ENCODE results near the gene VIPR2. TPM values are rescaled to one million over a fixed set of nuclear protein-coding genes. Genes with fewer than 3 reads are reported as not detected.

The VIPR2 gene
- polyA plus RNA-seq, 1 donor from 2014 or later: 0.51 TPM

DNA sequence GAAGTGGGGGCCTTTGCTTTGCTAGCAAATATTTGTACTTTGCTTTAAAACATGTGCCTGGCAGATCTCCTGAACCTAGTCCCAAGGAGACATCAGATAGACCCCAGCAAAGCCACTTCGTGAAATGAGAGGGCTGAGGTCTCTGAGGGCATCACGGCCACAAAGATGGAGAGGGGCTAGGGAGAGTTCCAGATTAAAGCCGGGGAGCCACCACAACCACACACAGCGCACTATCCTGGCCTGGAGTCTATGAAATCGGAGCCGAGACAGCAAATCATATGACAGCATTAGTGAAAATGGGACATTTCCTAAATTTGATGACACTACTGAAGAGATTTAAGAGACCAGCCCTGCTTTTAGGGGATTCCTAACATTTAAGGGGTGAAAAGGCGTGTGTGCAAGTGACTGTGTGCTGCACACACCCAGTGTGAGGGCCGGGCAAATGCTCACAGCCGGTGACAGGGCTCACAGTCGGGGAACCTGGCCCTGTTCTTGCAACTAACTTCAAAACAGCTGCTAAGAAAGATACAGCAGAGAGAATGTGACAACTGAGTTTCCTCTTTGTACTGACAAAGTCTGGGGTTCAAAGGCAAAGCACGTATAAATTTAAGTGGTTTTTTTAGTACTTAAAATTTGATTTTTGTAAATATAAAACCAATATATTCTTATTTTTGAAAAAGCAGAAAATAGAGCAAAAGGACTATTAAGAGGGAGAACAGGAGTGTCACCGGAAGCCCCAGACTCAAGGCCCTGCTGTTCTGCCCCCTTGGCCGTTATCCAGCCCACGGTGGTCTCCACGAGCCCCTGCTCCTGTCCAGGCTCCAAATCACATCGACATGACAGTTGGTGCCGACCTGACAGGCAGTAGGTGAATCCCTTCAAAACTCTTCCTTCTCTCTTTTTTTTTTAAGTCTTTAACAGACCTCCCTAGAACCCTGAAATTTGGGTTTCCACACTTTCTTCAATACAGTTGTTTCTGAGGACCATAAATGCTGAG lies 49.5 kb downstream of the VIPR2 start:
- no peaks in the 10 kb centered on the region for H3K36me3 ChIP-seq (ENCODE audit: insufficient read depth, low read length)
- no peaks in the 10 kb centered on the region for H3K9me3 ChIP-seq (ENCODE audit: low read length)
- no peak overlapping the region for H2AFZ ChIP-seq (ENCODE audit: low read depth, low read length)
- no peak overlapping the region for H3K4me2 ChIP-seq (ENCODE audit: low read length)
- H4K20me1 ChIP-seq (ENCODE audit: insufficient read depth): no peaks in the 10 kb centered on the region
- TF ChIP-seq POLR2AphosphoS5 (IDR thresholded peaks at IDR 0.05) (no peak), TAF1 (IDR thresholded peaks at IDR 0.05; ENCODE audit: low read depth) (no peak), SMC3 (conservative IDR thresholded peaks at IDR 0.05; ENCODE audit: poor library complexity) (no peak), EZH2 (IDR thresholded peaks at IDR 0.05; ENCODE audit: borderline replicate concordance, insufficient read depth, low read length, poor library complexity, severe bottlenecking) (no peak), EP300 (conservative IDR thresholded peaks at IDR 0.05; ENCODE audit: poor library complexity, severe bottlenecking) (no peak), RAD21 (conservative IDR thresholded peaks at IDR 0.05) (no peak), MXI1 (conservative IDR thresholded peaks at IDR 0.05; ENCODE audit: poor library complexity, severe bottlenecking) (no peak)
- TF ChIP-seq, protein P1, sequence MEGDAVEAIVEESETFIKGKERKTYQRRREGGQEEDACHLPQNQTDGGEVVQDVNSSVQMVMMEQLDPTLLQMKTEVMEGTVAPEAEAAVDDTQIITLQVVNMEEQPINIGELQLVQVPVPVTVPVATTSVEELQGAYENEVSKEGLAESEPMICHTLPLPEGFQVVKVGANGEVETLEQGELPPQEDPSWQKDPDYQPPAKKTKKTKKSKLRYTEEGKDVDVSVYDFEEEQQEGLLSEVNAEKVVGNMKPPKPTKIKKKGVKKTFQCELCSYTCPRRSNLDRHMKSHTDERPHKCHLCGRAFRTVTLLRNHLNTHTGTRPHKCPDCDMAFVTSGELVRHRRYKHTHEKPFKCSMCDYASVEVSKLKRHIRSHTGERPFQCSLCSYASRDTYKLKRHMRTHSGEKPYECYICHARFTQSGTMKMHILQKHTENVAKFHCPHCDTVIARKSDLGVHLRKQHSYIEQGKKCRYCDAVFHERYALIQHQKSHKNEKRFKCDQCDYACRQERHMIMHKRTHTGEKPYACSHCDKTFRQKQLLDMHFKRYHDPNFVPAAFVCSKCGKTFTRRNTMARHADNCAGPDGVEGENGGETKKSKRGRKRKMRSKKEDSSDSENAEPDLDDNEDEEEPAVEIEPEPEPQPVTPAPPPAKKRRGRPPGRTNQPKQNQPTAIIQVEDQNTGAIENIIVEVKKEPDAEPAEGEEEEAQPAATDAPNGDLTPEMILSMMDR (IDR thresholded peaks at IDR 0.05; ENCODE audit: poor library complexity, severe bottlenecking): no peak
- TF ChIP-seq, protein P2, sequence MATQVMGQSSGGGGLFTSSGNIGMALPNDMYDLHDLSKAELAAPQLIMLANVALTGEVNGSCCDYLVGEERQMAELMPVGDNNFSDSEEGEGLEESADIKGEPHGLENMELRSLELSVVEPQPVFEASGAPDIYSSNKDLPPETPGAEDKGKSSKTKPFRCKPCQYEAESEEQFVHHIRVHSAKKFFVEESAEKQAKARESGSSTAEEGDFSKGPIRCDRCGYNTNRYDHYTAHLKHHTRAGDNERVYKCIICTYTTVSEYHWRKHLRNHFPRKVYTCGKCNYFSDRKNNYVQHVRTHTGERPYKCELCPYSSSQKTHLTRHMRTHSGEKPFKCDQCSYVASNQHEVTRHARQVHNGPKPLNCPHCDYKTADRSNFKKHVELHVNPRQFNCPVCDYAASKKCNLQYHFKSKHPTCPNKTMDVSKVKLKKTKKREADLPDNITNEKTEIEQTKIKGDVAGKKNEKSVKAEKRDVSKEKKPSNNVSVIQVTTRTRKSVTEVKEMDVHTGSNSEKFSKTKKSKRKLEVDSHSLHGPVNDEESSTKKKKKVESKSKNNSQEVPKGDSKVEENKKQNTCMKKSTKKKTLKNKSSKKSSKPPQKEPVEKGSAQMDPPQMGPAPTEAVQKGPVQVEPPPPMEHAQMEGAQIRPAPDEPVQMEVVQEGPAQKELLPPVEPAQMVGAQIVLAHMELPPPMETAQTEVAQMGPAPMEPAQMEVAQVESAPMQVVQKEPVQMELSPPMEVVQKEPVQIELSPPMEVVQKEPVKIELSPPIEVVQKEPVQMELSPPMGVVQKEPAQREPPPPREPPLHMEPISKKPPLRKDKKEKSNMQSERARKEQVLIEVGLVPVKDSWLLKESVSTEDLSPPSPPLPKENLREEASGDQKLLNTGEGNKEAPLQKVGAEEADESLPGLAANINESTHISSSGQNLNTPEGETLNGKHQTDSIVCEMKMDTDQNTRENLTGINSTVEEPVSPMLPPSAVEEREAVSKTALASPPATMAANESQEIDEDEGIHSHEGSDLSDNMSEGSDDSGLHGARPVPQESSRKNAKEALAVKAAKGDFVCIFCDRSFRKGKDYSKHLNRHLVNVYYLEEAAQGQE (IDR thresholded peaks at IDR 0.05; ENCODE audit: borderline replicate concordance): no peak
- H3K9me2 ChIP-seq (ENCODE audit: insufficient read depth, low read length): no peaks in the 10 kb centered on the region
- H3K27ac ChIP-seq (ENCODE audit: low read length): no peak overlapping the region
- no peaks in the 10 kb centered on the region for H3K79me2 ChIP-seq (replicated peaks; ENCODE audit: insufficient read depth, low read length)
- H3K27me3 ChIP-seq (ENCODE audit: insufficient read depth, low read depth, low read length): no peaks in the 10 kb centered on the region
- no peaks in the 10 kb centered on the region for H3F3A ChIP-seq (ENCODE audit: insufficient read depth, low read length, poor library complexity, severe bottlenecking)
- H3K4me3 ChIP-seq (ENCODE audit: low read length): no peak overlapping the region
- H3K9ac ChIP-seq (ENCODE audit: low read length): no peak overlapping the region

DNA sequence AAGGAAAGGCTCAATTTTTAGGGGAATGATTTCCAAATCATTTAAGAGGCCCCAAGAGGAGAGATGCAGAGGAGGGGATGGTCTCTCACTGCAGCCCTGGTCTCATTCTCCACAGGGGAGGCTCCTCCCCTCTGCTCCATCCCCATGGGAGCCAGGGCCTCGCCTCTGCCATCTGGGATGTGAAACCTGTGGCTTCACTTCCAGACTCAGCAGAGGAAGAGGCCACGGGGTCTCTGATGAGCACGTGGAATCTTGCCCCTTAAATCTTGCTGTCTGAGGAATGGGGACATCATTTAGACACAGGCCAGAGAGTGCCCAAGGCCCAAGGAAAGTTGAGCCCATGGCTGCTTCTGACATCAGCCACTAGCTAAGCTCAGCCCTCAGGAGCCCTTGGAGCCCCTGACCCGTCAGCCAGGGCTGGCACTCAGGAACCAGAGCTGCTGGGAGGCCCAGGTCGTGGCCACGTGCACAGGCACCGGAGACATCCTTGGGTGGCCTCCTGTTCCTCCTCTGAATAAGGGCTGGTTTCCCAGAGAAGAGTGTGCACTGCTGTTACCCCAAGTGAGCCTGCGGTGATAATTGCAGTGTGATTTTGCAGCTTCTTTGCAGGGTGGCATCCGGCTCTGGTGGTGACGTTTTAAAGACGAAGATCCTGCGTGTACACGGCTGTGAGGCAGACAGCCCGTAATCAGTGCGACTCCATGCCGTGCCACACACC lies 50.5 kb downstream of the VIPR2 start:
- Histone ChIP-seq H4K20me1 (ENCODE audit: insufficient read depth) (no peaks in the 10 kb centered on the region), H3F3A (ENCODE audit: insufficient read depth, low read length, poor library complexity, severe bottlenecking) (no peaks in the 10 kb centered on the region), H3K9ac (ENCODE audit: low read length) (no peak overlapping the region)

More for the DNA sequence above, 50.5 kb downstream of the VIPR2 start:
- Histone ChIP-seq H3K9me3 (ENCODE audit: low read length) (no peaks in the 10 kb centered on the region), H3K27ac (ENCODE audit: low read length) (no peak overlapping the region), H2AFZ (ENCODE audit: low read depth, low read length) (no peak overlapping the region), H3K36me3 (ENCODE audit: insufficient read depth, low read length) (no peaks in the 10 kb centered on the region), H3K4me3 (ENCODE audit: low read length) (no peak overlapping the region), H3K79me2 (replicated peaks; ENCODE audit: insufficient read depth, low read length) (no peaks in the 10 kb centered on the region), H3K9me2 (ENCODE audit: insufficient read depth, low read length) (no peaks in the 10 kb centered on the region), H3K4me2 (ENCODE audit: low read length) (no peak overlapping the region), H3K27me3 (ENCODE audit: insufficient read depth, low read depth, low read length) (no peaks in the 10 kb centered on the region)
- TF ChIP-seq EZH2 (IDR thresholded peaks at IDR 0.05; ENCODE audit: borderline replicate concordance, insufficient read depth, low read length, poor library complexity, severe bottlenecking): no peak
- TF ChIP-seq, protein P1 (IDR thresholded peaks at IDR 0.05; ENCODE audit: poor library complexity, severe bottlenecking): no peak
- no peak for TF ChIP-seq POLR2AphosphoS5 (IDR thresholded peaks at IDR 0.05)
- TF ChIP-seq, protein P2 (IDR thresholded peaks at IDR 0.05; ENCODE audit: borderline replicate concordance): no peak
- TF ChIP-seq MXI1 (conservative IDR thresholded peaks at IDR 0.05; ENCODE audit: poor library complexity, severe bottlenecking): no peak
- TF ChIP-seq EP300 (conservative IDR thresholded peaks at IDR 0.05; ENCODE audit: poor library complexity, severe bottlenecking): no peak
- TF ChIP-seq TAF1 (IDR thresholded peaks at IDR 0.05; ENCODE audit: low read depth): no peak
- no peak for TF ChIP-seq SMC3 (conservative IDR thresholded peaks at IDR 0.05; ENCODE audit: poor library complexity)
- no peak for TF ChIP-seq RAD21 (conservative IDR thresholded peaks at IDR 0.05)

All from neural cell (in vitro differentiated cells).